GM12891 (cell line): ENCODE results near the gene ETF1.
A peak's percentile ranks its signal among the peaks of the same experiment; 100 is the strongest.
"Not testable (repeated sequence)": the region's sequence is repeated elsewhere in the genome, so short reads cannot be mapped to it uniquely, and the experiment has no call there.

Experiments used
- DNase-seq: peaks from one replicate; pipeline ENCODE4 v3.0.0; 2011; ENCODE audit warnings: low spot score; ENCODE audit not compliant: insufficient read length
- FAIRE-seq: peaks from 2 replicates; lab custom pipeline; 2011; peaks lifted over from hg19 to GRCh38; lab: Jason Lieb, UNC
- PAX5 ChIP-seq: IDR thresholded peaks from 2 replicates; pipeline ENCODE4 v1.6.1; 2011; ENCODE audit warnings: low read length, moderate library complexity, mild to moderate bottlenecking; ENCODE audit not compliant: insufficient read depth, severe bottlenecking
- POLR2A ChIP-seq: IDR thresholded peaks from 2 replicates; pipeline ENCODE4 v1.6.1; 2011; ENCODE audit warnings: low read depth, low read length, control low read depth
- POLR2AphosphoS5 ChIP-seq: IDR thresholded peaks from 2 replicates; pipeline ENCODE4 v1.6.1; 2011; ENCODE audit warnings: low read depth, low read length, control low read depth
- POU2F2 ChIP-seq: IDR thresholded peaks from 2 replicates; pipeline ENCODE4 v1.6.1; 2011; ENCODE audit warnings: low read depth, mild to moderate bottlenecking, control low read depth, low read length, moderate library complexity
- SPI1 ChIP-seq: IDR thresholded peaks from 2 replicates; pipeline ENCODE4 v1.6.1; 2011; ENCODE audit warnings: low read depth, low read length, control low read depth
- TAF1 ChIP-seq: IDR thresholded peaks from 2 replicates; pipeline ENCODE4 v1.6.1; 2011; ENCODE audit warnings: low read depth, low read length, control low read depth

The ETF1 gene

DNA sequence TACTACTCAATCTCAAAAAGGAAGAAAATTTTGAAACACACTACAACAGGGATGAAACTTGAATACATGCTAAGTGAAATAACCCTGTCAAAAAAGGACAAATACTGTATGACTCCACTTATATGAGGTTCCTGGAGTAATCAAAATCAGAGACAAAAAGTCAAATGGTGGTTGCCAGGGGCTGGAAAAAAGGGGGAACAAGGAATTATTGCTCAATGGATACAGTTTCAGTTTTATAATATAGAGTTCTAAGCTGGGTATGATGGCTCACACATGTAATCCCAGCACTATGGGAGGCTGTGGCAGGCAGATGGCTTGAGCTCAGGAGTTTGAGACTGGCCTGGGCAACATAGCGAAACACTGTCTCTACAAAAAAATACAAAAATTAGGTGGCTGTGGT, 29.0 kb downstream of the ETF1 start:
- DNase-seq (no peak), FAIRE-seq (no peak)

DNA sequence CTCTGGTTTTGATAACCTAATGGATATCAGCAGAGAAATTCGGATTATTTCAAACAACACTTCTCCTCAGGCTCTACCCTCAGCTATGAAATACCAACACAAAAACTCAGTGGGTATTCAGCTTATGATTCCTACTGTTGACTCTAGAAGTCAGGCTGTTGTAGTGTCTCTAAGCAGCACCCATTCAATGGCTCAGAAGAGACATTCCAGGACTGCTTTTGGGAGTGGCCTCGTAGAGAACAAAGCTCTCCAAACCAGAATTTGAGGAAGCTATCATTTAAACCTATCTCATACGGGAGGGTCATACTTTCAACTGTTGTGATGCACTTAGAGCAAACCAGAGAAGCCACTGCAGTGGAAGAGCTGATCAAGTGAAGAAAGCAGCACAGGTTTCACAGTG, 34.1 kb downstream of the ETF1 start:
- DNase-seq (no peak), FAIRE-seq (no peak)
- TF ChIP-seq POLR2A (no peak), TAF1 (no peak), SPI1 (no peak), POU2F2 (no peak), POLR2AphosphoS5 (no peak), PAX5 (no peak)

More for the DNA sequence above, 29.0 kb downstream of the ETF1 start:
- no peak for TF ChIP-seq SPI1
- TF ChIP-seq PAX5, result no peak
- TF ChIP-seq POU2F2, result no peak

DNA sequence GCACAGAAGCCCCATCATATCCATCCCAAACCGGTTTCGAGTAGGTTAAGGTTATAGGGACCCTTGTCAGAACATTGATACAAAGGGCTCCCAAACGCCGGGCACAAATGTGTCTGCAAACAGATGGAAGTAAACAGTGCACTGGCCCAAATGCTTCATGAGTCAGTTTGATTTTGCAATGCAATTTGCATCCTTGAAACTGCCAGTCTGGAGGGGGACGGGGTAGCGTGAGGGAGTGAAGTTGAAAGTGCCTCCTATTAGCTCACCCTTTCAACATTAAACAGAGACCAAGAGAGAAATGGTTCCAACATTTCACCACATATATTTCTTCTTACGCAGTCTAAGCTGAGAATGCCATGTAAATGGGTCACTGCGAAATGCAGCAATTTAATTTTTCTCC, 35.6 kb downstream of the ETF1 start:
- FAIRE-seq, DNase-seq: not testable (repeated sequence)

DNA sequence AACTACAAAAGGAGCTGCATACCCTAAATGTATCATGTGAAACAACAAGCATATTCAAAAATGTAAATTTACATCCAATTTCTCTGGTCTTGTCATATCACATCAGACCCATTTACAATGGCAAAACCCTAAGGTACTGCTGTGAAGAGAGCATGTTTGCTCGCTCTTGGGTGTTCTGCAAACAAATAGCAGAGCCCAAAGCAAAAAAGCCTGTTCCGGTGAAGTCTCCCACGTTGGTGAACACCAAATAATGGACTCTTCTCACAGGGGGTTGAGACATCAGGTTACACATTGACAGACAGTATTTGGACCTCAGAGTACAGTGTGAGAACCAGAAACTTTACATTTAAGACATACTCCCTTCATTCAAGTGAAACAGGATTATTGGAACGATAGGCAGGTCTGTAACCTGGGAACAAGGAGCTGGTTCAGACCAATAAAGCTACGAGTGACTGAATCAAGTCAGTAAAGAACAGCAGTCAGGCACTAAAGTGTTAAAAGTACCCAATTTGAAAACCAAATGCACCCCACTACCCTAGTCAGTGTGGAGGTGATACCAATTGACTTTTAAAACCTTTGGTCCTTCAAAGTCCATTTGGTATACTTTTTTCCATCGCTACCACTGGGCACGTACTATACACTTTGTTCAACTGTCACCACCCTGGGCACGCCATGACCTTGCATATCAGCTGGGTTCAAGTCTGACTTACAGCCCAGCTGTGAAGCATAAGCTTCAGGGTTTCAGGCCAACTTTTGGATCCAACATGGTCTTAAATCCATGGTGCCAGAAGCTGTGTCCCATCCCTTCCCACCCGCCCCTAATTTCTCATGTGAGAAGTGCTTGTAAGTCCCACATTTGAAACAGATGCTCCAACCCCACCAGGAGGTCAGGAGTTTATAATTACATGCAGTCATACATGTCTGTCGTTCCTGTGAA, 36.4 kb downstream of the ETF1 start:
- no peak for TF ChIP-seq SPI1
- no peak for TF ChIP-seq PAX5
- peak; percentile 24; the same call in 1 of the 2 replicates for TF ChIP-seq POLR2AphosphoS5
- no peak for TF ChIP-seq TAF1
- TF ChIP-seq POLR2A, result no peak; the same call in 1 of the 2 replicates
- FAIRE-seq (no peak), DNase-seq (no peak)

DNA sequence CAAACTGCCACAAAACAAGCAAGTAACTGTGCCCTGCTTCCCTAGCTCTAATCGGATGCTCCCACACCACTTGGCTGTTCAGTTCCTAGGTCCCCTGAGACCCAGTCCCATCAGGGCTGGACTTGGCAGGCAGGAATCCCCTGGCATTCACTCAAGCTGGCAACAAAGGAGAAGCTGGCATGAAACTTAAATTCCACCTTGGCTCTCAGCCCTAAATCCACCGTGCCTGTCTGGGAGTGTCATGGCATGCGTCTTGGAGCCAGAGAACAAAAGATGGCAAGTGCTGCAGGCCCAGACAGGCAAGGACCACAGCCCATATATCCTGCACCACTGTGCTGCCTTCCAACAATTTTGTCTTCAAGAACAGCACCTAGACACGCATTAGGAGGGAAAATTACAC, 38.2 kb downstream of the ETF1 start:
- no peak for DNase-seq
- no peak for FAIRE-seq
- peak; percentile 67 for TF ChIP-seq POLR2AphosphoS5
- no peak; the same call in 1 of the 2 replicates for TF ChIP-seq POLR2A
- no peak for TF ChIP-seq PAX5

DNA sequence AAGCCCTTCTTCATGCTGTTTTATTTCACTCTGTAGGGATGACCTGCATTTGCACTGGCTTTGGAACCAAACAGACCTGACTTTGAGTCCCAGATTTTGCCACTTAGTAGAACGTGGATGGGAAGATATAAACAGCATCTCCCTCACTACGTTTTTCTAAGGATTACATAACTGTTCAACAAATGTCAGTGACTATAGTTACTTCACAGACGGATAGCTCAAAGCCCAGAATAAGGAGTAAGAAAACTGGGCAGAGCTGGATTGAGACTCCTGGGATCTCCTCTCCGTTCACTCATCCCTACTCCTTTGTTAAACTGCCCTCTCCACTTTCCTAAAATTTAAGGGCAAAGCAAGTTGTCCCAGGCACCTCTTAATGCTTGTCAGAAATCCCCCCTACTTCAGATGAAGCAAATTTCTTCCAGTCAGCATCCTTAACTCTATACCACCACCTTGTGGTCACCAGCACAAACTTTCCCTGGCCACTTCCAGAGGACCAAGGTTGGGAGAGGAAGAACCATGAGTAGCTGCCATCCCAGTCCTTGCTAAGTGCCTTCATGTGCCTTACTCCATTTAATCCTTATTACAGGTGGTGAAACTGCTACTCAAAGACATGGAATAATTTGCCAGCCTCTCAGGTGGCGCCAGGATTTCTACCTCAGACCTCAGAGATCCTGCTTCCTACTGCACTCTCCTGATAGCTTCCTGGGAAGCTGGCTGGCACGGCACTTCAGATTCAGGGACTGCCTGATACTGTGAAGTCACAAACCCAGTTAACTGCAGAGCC, 39.4 kb downstream of the ETF1 start:
- DNase-seq (no peak), FAIRE-seq (no peak)
- peak; percentile 20; the same call in 1 of the 2 replicates for TF ChIP-seq POLR2AphosphoS5
- no peak for TF ChIP-seq TAF1

DNA sequence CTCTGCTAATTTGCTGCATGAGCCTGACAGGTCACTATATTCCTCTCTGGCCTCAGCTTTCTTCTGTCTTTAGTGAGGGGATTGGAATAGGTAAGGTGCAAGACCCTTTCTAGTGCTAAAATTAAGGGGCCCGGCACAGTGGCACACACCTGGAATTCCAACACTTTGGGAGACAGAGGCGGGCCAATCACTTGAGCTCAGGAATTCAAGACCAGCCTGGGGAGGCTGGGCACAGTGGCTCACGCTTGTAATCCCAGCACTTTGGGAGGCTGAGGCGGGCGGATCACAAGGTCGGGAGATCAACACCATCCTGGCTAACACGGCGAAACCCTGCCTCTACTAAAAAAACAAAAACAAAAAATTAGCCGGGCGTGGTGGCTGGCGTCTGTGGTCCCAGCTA, 40.5 kb downstream of the ETF1 start:
- no peak for FAIRE-seq

DNA sequence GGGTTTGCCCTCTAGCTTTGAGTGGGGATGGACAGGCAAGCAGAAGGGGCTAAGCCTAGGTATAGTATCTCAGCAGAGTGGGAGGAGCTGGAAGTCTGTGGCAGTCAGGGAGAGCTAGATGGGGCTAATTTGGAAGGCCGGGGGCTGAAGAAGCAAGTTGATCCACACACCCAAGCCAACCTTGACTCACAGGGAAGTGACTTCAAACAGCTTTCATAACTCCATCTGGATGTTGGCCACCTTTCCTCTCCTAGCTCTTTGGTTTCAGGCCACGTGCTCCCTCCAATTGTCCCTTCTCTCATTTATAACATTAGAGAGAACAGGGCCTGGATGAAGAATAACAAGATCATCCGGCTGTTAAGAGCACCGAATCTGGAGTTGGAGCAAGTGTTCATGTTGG, 40.9 kb downstream of the ETF1 start:
- no peak for TF ChIP-seq SPI1
- no peak for TF ChIP-seq POLR2AphosphoS5
- TF ChIP-seq POLR2A, result no peak
- TF ChIP-seq POU2F2, result no peak
- no peak for TF ChIP-seq PAX5
- no peak for TF ChIP-seq TAF1
- FAIRE-seq (no peak), DNase-seq (no peak)

More for the DNA sequence above, 40.5 kb downstream of the ETF1 start:
- DNase-seq, result no peak
- TF ChIP-seq POLR2AphosphoS5 (no peak), TAF1 (no peak), SPI1 (no peak), PAX5 (no peak), POLR2A (no peak), POU2F2 (no peak)

DNA sequence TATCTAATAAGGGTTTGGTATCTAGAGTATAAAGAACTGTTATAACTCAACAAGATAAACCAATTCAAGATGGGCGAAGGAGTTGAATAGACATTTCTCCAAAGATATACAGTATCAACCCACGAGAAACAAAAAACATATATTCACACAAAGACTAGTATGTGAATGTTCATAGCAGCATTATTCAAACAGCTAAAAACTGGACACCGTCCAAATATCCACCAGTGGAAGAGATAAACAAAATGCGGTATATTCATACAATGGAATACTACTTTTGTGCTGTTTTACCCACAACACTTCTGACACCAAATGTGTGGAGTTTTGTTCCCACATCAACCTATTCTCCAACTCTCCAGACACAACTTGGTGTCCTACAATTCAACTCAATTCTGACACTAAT, 44.7 kb downstream of the ETF1 start:
- DNase-seq, result no peak
- TF ChIP-seq POLR2A (no peak), POU2F2 (no peak), POLR2AphosphoS5 (no peak), PAX5 (no peak), TAF1 (no peak), SPI1 (no peak)
- FAIRE-seq, result no peak

DNA sequence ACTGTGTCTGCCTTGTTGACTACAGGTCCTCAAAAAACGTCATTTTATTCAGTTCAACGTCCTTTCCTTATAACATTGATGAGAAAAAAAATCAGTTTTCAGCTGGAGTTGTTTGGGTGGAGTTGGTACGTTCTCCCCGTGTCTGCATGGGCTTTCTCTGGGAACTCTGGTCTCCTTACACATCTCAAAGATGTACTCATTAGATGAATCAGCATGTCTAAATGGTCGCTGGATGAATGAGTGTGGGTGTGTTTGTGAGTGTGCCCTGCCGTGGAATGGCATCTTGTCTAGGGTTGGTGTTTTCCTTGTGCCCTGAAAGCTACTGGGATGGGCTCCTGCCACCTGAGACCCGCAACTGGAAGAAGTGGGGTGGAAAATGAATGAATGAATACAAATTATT, 47.7 kb downstream of the ETF1 start:
- TF ChIP-seq PAX5 (no peak), SPI1 (no peak), POU2F2 (no peak), POLR2A (no peak), POLR2AphosphoS5 (no peak), TAF1 (no peak)
- no peak for DNase-seq
- FAIRE-seq, result no peak
